ENCODE results near the gene RABGAP1L.

Gene RABGAP1L

GRCh38 chr1:174158767-174159251 is 511 bp upstream of the RABGAP1L start:
- Mint-ChIP-seq H3K27me3 (ENCODE audit: low read depth, poor library complexity) (peaks cover 5% of the 10 kb centered on the region), H3K9me3 (no peaks in the 10 kb centered on the region), H3K4me1 (peaks cover 33% of the 10 kb centered on the region), H3K4me3 (peak overlapping the region; percentile 91), H3K27ac (no peak overlapping the region), H3K36me3 (ENCODE audit: low read depth) (no peaks in the 10 kb centered on the region)
- no peak for TF ChIP-seq CTCF (IDR thresholded peaks at IDR 0.05)
- DNase-seq, result no peak

- DNase-seq, result peak; percentile 39
- H3K27me3 Mint-ChIP-seq (ENCODE audit: low read depth, poor library complexity), result peaks cover 5% of the 10 kb centered on the region
- H3K36me3 Mint-ChIP-seq (ENCODE audit: low read depth), result peaks cover 5% of the 10 kb centered on the region
- H3K9me3 Mint-ChIP-seq, result no peaks in the 10 kb centered on the region
- H3K27ac Mint-ChIP-seq, result peak overlapping the region; percentile 85
- TF ChIP-seq CTCF (IDR thresholded peaks at IDR 0.05), result no peak
- peaks cover 33% of the 10 kb centered on the region for H3K4me1 Mint-ChIP-seq
- H3K4me3 Mint-ChIP-seq, result peak overlapping the region; percentile 91
Observed at GRCh38 chr1:174160109-174160473, 771 bp downstream of the RABGAP1L start.

- no peak for DNase-seq
- H3K27ac Mint-ChIP-seq, result no peak overlapping the region
- peaks cover 35% of the 10 kb centered on the region for H3K4me1 Mint-ChIP-seq
- peak overlapping the region; percentile 91 for H3K4me3 Mint-ChIP-seq
- H3K9me3 Mint-ChIP-seq, result no peaks in the 10 kb centered on the region
- TF ChIP-seq CTCF (IDR thresholded peaks at IDR 0.05), result no peak
- H3K36me3 Mint-ChIP-seq (ENCODE audit: low read depth), result peaks cover 5% of the 10 kb centered on the region
- H3K27me3 Mint-ChIP-seq (ENCODE audit: low read depth, poor library complexity), result peaks cover 5% of the 10 kb centered on the region
Observed at GRCh38 chr1:174160603-174161002, 1.3 kb downstream of the RABGAP1L start.

- Mint-ChIP-seq H3K4me3 (no peak overlapping the region), H3K27me3 (ENCODE audit: low read depth, poor library complexity) (no peaks in the 10 kb centered on the region), H3K36me3 (ENCODE audit: low read depth) (peaks cover 5% of the 10 kb centered on the region), H3K9me3 (no peaks in the 10 kb centered on the region), H3K27ac (no peak overlapping the region), H3K4me1 (peaks cover 39% of the 10 kb centered on the region)
- TF ChIP-seq CTCF (IDR thresholded peaks at IDR 0.05), result no peak
- DNase-seq, result no peak
Observed at GRCh38 chr1:174161813-174162212, 2.5 kb downstream of the RABGAP1L start.

GRCh38 chr1:174164826-174165225 is 5.5 kb downstream of the RABGAP1L start:
- peaks cover 5% of the 10 kb centered on the region for H3K36me3 Mint-ChIP-seq (ENCODE audit: low read depth)
- H3K4me3 Mint-ChIP-seq, result no peak overlapping the region
- no peak for DNase-seq
- H3K4me1 Mint-ChIP-seq, result peaks cover 28% of the 10 kb centered on the region
- no peak overlapping the region for H3K27ac Mint-ChIP-seq
- H3K9me3 Mint-ChIP-seq, result no peaks in the 10 kb centered on the region
- H3K27me3 Mint-ChIP-seq (ENCODE audit: low read depth, poor library complexity), result peaks cover 4% of the 10 kb centered on the region
- TF ChIP-seq CTCF (IDR thresholded peaks at IDR 0.05), result no peak

GRCh38 chr1:174165471-174166137 is 6.3 kb downstream of the RABGAP1L start:
- Mint-ChIP-seq H3K27me3 (ENCODE audit: low read depth, poor library complexity) (peaks cover 4% of the 10 kb centered on the region), H3K9me3 (no peaks in the 10 kb centered on the region), H3K36me3 (ENCODE audit: low read depth) (peaks cover 5% of the 10 kb centered on the region), H3K4me3 (no peak overlapping the region), H3K4me1 (peaks cover 22% of the 10 kb centered on the region), H3K27ac (peak overlapping the region; percentile 23)
- no peak for TF ChIP-seq CTCF (IDR thresholded peaks at IDR 0.05)
- no peak for DNase-seq
